ES-I3 (cell line): ENCODE results near the gene OTUB2.

ENCODE experiments used
- H3K36me3 ChIP-seq: 2 replicates; pipeline ENCODE4 v1.6.1; 2013; ENCODE audit warnings: mild to moderate bottlenecking, low read length, control low read depth, moderate library complexity; ENCODE audit not compliant: insufficient read depth
- H3K4me1 ChIP-seq: 2 replicates; pipeline ENCODE4 v1.6.1; 2013; ENCODE audit warnings: mild to moderate bottlenecking, control low read depth, low read length; ENCODE audit not compliant: insufficient read depth
- H3K9ac ChIP-seq: 2 replicates; pipeline ENCODE4 v1.6.1; 2013; ENCODE audit warnings: low read depth, mild to moderate bottlenecking, low read length, moderate library complexity
- H3K9me3 ChIP-seq: 2 replicates; pipeline ENCODE4 v1.6.1; 2013; ENCODE audit warnings: mild to moderate bottlenecking, low read length, moderate library complexity; ENCODE audit not compliant: control insufficient read depth, insufficient read depth

Gene OTUB2

DNA sequence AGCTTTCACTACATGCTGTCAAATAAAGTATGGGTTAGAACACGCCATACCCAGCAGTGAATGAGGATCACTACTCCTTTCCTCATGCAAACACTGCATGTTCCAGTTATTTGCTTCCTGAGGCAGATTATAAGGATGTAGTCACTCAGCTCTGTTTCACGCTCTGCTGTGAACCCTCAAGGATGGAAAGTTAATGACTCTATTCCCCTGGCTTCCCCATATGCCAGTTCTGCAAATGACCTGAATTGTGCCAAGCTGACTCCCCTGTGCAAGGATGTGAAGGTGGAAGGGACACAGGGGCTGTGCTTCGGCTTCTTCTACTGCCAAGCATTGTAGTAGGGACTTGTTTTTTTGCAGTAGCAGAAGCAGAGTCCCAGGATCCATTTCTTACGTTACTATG, 61.8 kb downstream of the OTUB2 start:
- Histone ChIP-seq H3K9me3 (no peaks in the 10 kb centered on the region; the same call in 1 of the 2 replicates), H3K36me3 (no peaks in the 10 kb centered on the region), H3K9ac (no peak overlapping the region), H3K4me1 (no peaks in the 10 kb centered on the region)

DNA sequence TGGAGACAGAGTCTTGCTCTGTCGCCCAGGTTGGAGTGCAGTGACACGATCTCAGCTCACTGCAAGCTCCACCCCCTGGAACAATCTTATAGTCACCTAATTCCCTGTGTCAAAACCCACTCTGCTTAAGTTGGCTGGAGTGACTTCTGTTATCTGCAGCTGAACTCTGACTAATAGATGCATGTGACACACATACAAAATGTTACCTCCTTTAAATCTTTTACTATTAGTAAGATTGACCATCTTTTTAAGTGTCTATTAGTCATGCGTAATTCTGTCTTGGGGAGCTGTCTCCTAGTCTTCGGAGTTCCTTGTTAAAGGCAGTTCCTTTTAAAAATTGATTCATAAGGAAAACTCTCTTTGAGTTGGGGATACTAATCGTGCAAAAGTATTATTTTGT, 62.4 kb downstream of the OTUB2 start:
- no peaks in the 10 kb centered on the region; the same call in 1 of the 2 replicates for H3K9me3 ChIP-seq
- no peaks in the 10 kb centered on the region for H3K36me3 ChIP-seq
- no peak overlapping the region for H3K9ac ChIP-seq
- H3K4me1 ChIP-seq: no peaks in the 10 kb centered on the region

DNA sequence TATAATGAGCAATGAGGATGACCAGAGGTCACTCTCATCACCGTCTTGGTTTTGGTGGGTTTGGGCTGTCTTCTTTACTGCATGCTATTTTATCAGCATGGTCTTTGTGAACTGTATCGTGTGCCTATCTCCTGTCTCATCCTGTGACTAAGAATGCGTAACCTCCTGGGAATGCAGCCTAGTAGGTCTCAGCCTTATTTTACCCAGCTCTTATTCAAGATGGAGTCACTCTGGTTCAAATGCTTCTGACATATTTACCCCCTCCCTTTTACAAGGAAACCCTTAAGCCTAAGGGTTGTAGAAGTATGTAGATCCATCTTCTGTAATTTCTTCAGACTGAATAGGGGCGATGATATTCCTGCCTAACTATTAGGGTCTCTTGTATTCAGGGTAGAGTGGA, 63.3 kb downstream of the OTUB2 start:
- Histone ChIP-seq H3K36me3 (no peaks in the 10 kb centered on the region), H3K4me1 (no peaks in the 10 kb centered on the region), H3K9me3 (no peaks in the 10 kb centered on the region; the same call in 1 of the 2 replicates), H3K9ac (no peak overlapping the region)

DNA sequence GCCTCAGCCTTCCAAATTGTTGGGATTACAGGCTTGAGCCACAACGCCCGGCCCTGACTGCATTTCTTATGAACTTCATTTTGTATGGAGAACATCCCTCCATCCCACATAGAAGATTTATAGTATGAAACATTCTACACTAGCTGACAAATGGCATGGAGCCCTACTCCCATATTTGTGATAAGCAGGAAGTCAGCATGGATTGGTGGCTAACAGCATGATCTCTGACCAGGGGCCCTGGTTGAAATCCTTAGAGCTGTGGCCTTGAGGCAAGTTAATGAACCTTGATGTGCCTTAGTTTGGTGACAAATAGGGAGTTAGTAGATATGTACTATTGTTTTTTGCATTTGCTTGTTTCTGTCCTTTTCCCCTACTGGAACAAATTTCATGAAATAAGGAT, 67.3 kb downstream of the OTUB2 start:
- H3K9me3 ChIP-seq: no peaks in the 10 kb centered on the region
- H3K9ac ChIP-seq: no peak overlapping the region
- H3K36me3 ChIP-seq: no peaks in the 10 kb centered on the region

DNA sequence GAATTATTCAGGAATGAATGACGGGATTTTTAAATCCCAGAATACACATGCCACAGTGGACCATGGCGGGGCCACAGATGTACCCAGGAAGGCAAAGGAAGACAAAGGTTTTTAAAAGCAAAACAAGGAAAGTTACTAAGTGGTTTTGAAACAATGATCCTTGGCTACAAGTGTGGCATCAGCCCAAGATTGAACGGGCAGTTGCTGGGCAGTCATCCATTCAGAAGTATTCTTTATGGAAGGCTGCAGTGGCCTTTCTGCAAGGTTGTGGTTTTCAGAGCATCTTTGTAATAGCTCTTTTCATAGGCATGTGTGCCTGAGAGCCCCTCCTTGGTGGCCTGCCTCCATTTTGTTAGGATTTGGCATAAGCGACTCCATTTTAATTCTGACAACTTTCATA, 71.0 kb downstream of the OTUB2 start:
- Histone ChIP-seq H3K9me3 (no peaks in the 10 kb centered on the region), H3K36me3 (no peaks in the 10 kb centered on the region), H3K4me1 (no peaks in the 10 kb centered on the region), H3K9ac (no peak overlapping the region)

More for the DNA sequence above, 67.3 kb downstream of the OTUB2 start:
- H3K4me1 ChIP-seq: no peaks in the 10 kb centered on the region
